Mammary epithelial cell (primary cell): Measurements from ENCODE around the gene MAN2B2.

Experiments
- EZH2 ChIP-seq: IDR thresholded peaks from 2 replicates; pipeline ENCODE4 v1.6.1; 2012; ENCODE audit warnings: low read length, inconsistent platforms, borderline replicate concordance
- TF ChIP-seq, protein P1 (sequence below), 2 donors: IDR thresholded peaks in 1 of 2; conservative IDR thresholded peaks in 1 of 2; 2 replicates each; pipeline ENCODE4 v1.5.1; 2011 to 2012; ENCODE audit warnings: inconsistent platforms in 2 of 2, low read length in 2 of 2, mild to moderate bottlenecking in 2 of 2, control low read depth in 1 of 2, low read depth in 1 of 2; ENCODE audit not compliant: insufficient read depth in 1 of 2; ENCODE audit errors: extremely low read depth in 1 of 2

- TF ChIP-seq, protein P1, sequence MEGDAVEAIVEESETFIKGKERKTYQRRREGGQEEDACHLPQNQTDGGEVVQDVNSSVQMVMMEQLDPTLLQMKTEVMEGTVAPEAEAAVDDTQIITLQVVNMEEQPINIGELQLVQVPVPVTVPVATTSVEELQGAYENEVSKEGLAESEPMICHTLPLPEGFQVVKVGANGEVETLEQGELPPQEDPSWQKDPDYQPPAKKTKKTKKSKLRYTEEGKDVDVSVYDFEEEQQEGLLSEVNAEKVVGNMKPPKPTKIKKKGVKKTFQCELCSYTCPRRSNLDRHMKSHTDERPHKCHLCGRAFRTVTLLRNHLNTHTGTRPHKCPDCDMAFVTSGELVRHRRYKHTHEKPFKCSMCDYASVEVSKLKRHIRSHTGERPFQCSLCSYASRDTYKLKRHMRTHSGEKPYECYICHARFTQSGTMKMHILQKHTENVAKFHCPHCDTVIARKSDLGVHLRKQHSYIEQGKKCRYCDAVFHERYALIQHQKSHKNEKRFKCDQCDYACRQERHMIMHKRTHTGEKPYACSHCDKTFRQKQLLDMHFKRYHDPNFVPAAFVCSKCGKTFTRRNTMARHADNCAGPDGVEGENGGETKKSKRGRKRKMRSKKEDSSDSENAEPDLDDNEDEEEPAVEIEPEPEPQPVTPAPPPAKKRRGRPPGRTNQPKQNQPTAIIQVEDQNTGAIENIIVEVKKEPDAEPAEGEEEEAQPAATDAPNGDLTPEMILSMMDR (conservative IDR thresholded peaks at IDR 0.05 in 1 of 2, IDR thresholded peaks at IDR 0.05 in 1 of 2; ENCODE audit: extremely low read depth in 1 of 2, insufficient read depth in 1 of 2, low read depth in 1 of 2, low read length in 2 of 2), result no peak
- TF ChIP-seq EZH2, result no peak
Observed at GRCh38 chr4:6561706-6562371, 13.2 kb upstream of the MAN2B2 start.
